Measurements from ENCODE around the gene CUBN. TPM values are rescaled to one million over a fixed set of nuclear protein-coding genes. Genes with fewer than 3 reads are reported as not detected.

The CUBN gene
- total and polyA plus RNA-seq, 2 of the 13 experiments (the other 11 are each of a cell fraction or from before 2014, with no cell fraction given) = 0.27 to 0.32 TPM

DNA sequence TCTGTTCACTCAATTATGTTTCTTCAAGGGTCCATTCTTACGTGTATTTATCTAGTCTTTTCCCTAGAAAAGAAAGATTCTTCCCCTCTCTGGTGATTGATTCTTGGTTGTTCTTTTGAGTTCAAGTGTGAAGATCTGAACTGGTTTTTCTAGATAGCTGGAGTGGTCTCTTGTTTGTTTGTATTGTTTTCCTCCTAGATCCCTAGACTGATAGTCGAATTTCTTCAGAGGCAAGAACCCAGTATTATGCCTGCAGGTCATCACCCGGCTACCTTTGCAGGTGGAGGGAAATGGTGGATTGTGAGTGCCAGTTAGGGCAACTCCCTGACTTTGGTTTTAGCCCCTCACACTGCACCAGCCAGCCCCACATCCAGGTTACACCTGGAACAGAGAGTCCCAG lies 310.2 kb downstream of the CUBN start:
- H3K27me3 ChIP-seq (ENCODE audit: control insufficient read depth in 1 of 2, insufficient read depth in 2 of 2, low read length in 2 of 2) = peaks cover 0 to 7% of the 10 kb centered on the region in 2 experiments; a peak in 1 of 5 replicates
- no peak overlapping the region for H3K9ac ChIP-seq (ENCODE audit: insufficient read depth, low read depth, low read length)
- H4K20me1 ChIP-seq (ENCODE audit: insufficient read depth, low read length) = no peaks in the 10 kb centered on the region
- TF ChIP-seq, protein P1, sequence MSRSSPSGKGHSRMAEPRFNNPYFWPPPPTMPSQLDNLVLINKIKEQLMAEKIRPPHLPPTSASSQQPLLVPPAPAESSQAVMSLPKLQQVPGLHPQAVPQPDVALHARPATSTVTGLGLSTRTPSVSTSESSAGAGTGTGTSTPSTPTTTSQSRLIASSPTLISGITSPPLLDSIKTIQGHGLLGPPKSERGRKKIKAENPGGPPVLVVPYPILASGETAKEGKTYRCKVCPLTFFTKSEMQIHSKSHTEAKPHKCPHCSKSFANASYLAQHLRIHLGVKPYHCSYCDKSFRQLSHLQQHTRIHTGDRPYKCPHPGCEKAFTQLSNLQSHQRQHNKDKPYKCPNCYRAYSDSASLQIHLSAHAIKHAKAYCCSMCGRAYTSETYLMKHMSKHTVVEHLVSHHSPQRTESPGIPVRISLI (CRISPR knock-in tag; IDR thresholded peaks at IDR 0.05; ENCODE audit: borderline replicate concordance) = no peak
- no peak for TF ChIP-seq SAFB2 (CRISPR knock-in tag; IDR thresholded peaks at IDR 0.05; ENCODE audit: borderline replicate concordance, low read depth)
- TF ChIP-seq IRX3 (CRISPR knock-in tag; IDR thresholded peaks at IDR 0.05; ENCODE audit: borderline replicate concordance, low read depth) = no peak
- no peak for TF ChIP-seq EHMT2 (IDR thresholded peaks at IDR 0.05; ENCODE audit: borderline replicate concordance, low read depth, low read length)
- TF ChIP-seq, protein P2, sequence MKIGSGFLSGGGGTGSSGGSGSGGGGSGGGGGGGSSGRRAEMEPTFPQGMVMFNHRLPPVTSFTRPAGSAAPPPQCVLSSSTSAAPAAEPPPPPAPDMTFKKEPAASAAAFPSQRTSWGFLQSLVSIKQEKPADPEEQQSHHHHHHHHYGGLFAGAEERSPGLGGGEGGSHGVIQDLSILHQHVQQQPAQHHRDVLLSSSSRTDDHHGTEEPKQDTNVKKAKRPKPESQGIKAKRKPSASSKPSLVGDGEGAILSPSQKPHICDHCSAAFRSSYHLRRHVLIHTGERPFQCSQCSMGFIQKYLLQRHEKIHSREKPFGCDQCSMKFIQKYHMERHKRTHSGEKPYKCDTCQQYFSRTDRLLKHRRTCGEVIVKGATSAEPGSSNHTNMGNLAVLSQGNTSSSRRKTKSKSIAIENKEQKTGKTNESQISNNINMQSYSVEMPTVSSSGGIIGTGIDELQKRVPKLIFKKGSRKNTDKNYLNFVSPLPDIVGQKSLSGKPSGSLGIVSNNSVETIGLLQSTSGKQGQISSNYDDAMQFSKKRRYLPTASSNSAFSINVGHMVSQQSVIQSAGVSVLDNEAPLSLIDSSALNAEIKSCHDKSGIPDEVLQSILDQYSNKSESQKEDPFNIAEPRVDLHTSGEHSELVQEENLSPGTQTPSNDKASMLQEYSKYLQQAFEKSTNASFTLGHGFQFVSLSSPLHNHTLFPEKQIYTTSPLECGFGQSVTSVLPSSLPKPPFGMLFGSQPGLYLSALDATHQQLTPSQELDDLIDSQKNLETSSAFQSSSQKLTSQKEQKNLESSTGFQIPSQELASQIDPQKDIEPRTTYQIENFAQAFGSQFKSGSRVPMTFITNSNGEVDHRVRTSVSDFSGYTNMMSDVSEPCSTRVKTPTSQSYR (CRISPR knock-in tag; IDR thresholded peaks at IDR 0.05; ENCODE audit: borderline replicate concordance) = no peak
- no peaks in the 10 kb centered on the region for H3K36me3 ChIP-seq (replicated peaks in 1 of 2; ENCODE audit: control insufficient read depth in 1 of 2, insufficient read depth in 2 of 2, low read length in 2 of 2)
- DNase-seq (ENCODE audit: low spot score) (no peak), ATAC-seq (no peak), FAIRE-seq (no peak)
- H3K4me2 ChIP-seq (ENCODE audit: low read depth, low read length) = no peak overlapping the region
- CTCF ChIA-PET (ENCODE audit: low intra/inter-chr PET ratio, low total read pairs) = no interaction called here
- no TSS peak for BruUV-seq (replicated peaks)
- H3K9me3 ChIP-seq (ENCODE audit: low read length) = peaks cover 15% of the 10 kb centered on the region
- in situ Hi-C loops (cut with HindIII; ENCODE audit: extremely low pct_ligation_motif_present, low pct_unique_long_range_greater_than_20kb) = no loop called here
- no peak overlapping the region for H3K27ac ChIP-seq (ENCODE audit: extremely low read length, insufficient read depth, low read length)
- no peak overlapping the region for H2AFZ ChIP-seq (ENCODE audit: low read length)
- H3K4me1 ChIP-seq (ENCODE audit: insufficient read depth, low read length) = peaks cover 27% of the 10 kb centered on the region
- POLR2A ChIA-PET = no interaction called here
- 29% methylated on average over 3 of the region's 3 CpGs for WGBS (ENCODE audit: low lambda C conversion rate)
- H3K79me2 ChIP-seq (ENCODE audit: insufficient read depth, low read length) = peaks cover 10% of the 10 kb centered on the region
- no peak overlapping the region for H3K4me3 ChIP-seq (replicated peaks in 1 of 3; ENCODE audit: insufficient read depth in 1 of 3, low read depth in 2 of 3, low read length in 3 of 3)
- intact Hi-C loops (cut with micrococcal nuclease; ENCODE audit: unreplicated experiment) = loop anchor here (10.0 kb wide), 1 partner anchor 945 kb away; no protein-coding TSS in a partner anchor
